RWPE2 (cell line): Measurements from ENCODE around the gene DEFB121.

Experiments
- ATAC-seq: fragments of 200-7000 bp; cut with Tn5 transposase; 3 replicates; pipeline ENCODE4 v1.9.1; 2021; ENCODE audit warnings: low read depth
- DNase-seq: peaks from one replicate; pipeline ENCODE4 v3.0.0-alpha.2; 2020; ENCODE audit warnings: low spot score
- H3K27ac ChIP-seq: fragments of 450-650 bp; 2 replicates; pipeline ENCODE4 v1.5.1; 2017; ENCODE audit warnings: mild to moderate bottlenecking; ENCODE audit not compliant: poor library complexity, severe bottlenecking
- H3K27me3 ChIP-seq: fragments of 250-450 bp; sonication (Bioruptor Pico); 2 replicates; pipeline ENCODE4 v1.5.1; 2021; ENCODE audit warnings: mild to moderate bottlenecking, moderate library complexity; ENCODE audit not compliant: insufficient read depth, poor library complexity, severe bottlenecking
- H3K36me3 ChIP-seq: fragments of 250-450 bp; sonication (Bioruptor Pico); 2 replicates; pipeline ENCODE4 v1.5.1; 2020; ENCODE audit warnings: low read depth, mild to moderate bottlenecking, moderate library complexity
- H3K4me1 ChIP-seq: fragments of 250-450 bp; sonication (Bioruptor Pico); 2 replicates; pipeline ENCODE4 v1.5.1; 2021; ENCODE audit warnings: mild to moderate bottlenecking, moderate library complexity; ENCODE audit not compliant: insufficient read depth, poor library complexity, severe bottlenecking
- H3K4me3 ChIP-seq: fragments of 250-450 bp; sonication (Bioruptor Pico); 2 replicates; pipeline ENCODE4 v1.5.1; 2021; ENCODE audit warnings: mild to moderate bottlenecking, moderate library complexity; ENCODE audit not compliant: severe bottlenecking
- H3K9me3 ChIP-seq: fragments of 250-450 bp; sonication (Bioruptor Pico); 2 replicates; pipeline ENCODE4 v1.5.1; 2021; ENCODE audit warnings: mild to moderate bottlenecking, moderate library complexity; ENCODE audit not compliant: severe bottlenecking
- TF ChIP-seq, protein P1 (sequence below): fragments of 450-650 bp; IDR thresholded peaks from one replicate; pipeline ENCODE4 v1.5.1; 2017; ENCODE audit warnings: mild to moderate bottlenecking, moderate library complexity; ENCODE audit not compliant: poor library complexity, severe bottlenecking

Gene DEFB121

DNA sequence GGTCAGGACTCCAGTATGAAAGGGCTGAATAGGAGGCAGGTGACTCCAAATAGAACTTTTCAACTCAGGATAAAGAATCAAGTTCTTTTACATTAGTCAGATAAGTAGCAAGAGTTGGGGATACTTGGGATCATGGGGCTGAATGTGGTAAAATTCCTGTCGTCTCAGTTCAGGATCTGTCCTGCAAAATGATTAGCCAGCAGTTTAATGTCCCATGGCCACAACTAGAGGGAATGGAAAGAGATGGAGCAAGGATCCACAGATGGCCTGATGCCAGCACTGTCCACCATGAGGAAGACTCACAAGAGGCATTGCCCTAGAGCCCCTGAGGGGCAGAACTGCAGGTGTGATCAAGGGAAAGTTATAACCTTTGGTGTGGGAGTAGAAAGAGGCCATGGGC lies 2.1 kb downstream of the DEFB121 start:
- Histone ChIP-seq H3K27me3 (no peaks in the 10 kb centered on the region), H3K4me3 (no peak overlapping the region), H3K27ac (no peak overlapping the region), H3K9me3 (no peaks in the 10 kb centered on the region), H3K4me1 (no peaks in the 10 kb centered on the region), H3K36me3 (no peaks in the 10 kb centered on the region)
- no peak for ATAC-seq
- DNase-seq = no peak
- TF ChIP-seq, protein P1, sequence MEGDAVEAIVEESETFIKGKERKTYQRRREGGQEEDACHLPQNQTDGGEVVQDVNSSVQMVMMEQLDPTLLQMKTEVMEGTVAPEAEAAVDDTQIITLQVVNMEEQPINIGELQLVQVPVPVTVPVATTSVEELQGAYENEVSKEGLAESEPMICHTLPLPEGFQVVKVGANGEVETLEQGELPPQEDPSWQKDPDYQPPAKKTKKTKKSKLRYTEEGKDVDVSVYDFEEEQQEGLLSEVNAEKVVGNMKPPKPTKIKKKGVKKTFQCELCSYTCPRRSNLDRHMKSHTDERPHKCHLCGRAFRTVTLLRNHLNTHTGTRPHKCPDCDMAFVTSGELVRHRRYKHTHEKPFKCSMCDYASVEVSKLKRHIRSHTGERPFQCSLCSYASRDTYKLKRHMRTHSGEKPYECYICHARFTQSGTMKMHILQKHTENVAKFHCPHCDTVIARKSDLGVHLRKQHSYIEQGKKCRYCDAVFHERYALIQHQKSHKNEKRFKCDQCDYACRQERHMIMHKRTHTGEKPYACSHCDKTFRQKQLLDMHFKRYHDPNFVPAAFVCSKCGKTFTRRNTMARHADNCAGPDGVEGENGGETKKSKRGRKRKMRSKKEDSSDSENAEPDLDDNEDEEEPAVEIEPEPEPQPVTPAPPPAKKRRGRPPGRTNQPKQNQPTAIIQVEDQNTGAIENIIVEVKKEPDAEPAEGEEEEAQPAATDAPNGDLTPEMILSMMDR = no peak

DNA sequence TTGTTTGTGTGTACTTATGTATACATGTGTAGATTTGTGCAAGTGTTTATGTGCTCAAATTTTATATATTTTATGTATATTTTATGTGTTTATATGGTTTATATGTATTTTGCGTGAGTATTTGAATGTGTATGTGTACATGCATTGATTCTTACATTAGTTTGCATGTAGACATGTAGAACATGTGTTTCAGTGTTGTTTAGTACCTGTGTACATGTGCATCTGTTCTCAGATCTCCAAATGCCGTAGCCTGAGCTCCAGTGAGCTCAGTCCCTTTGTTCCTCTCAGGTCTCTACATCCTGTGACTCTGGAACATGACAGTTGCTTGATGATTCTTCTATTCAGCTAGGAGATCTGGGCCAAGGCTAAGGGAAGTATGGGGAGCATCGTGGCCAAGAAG lies 11.1 kb downstream of the DEFB121 start:
- TF ChIP-seq, protein P1 = no peak
- Histone ChIP-seq H3K27me3 (peaks cover 13% of the 10 kb centered on the region), H3K36me3 (no peaks in the 10 kb centered on the region), H3K9me3 (no peaks in the 10 kb centered on the region), H3K4me3 (no peak overlapping the region), H3K27ac (no peak overlapping the region), H3K4me1 (no peaks in the 10 kb centered on the region)
- DNase-seq = no peak
- ATAC-seq = no peak

DNA sequence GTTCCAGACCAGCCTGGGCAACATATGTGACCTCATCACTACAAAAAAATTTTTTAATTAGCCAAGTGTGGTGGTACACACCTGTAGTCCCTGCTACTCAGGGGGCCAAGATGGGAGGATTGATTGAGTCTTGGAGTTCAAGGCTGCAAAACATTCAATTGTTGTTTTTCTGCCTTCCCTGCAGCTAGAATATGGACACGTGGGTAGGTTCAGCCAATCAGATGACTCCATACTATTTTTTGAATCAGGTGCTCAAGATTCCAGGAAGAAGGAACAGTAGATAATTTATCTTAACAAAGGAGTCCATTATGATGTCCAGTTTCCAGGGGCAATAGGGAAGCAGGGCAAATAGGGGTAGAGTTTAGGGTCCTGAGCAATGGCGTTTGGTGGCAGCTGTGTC lies 13.2 kb downstream of the DEFB121 start:
- Histone ChIP-seq H3K36me3 (no peaks in the 10 kb centered on the region), H3K4me1 (no peaks in the 10 kb centered on the region), H3K27me3 (peaks cover 13% of the 10 kb centered on the region), H3K27ac (no peak overlapping the region), H3K9me3 (no peaks in the 10 kb centered on the region), H3K4me3 (no peak overlapping the region)
- TF ChIP-seq, protein P1 = no peak
- DNase-seq (no peak), ATAC-seq (no peak)

DNA sequence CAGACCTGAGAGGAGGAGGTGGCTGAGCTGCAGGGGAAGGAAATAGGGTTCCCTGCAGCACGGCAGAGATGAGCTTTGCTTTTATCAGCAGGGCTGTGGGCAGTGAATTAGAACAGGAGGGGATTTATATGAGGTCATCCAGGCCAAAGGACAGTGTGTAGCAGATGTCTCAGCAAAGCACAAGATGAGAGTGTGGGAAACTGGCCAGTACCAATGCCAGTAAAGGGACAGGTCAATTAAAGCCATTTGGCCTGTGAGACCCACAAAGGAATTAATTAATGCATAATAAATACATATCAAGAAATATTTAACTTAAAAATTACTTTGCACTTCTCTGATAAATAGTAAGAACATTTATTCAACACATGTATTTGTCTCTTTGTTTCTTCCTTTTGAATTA lies 15.5 kb downstream of the DEFB121 start, which contains the start of gene DEFB119:
Gene DEFB119 (minus strand): TSS at position 101 of the 400 bp plus-strand sequence. CDS start 107 bp downstream, outside the sequence.
- no peak for DNase-seq
- ATAC-seq = no peak

DNA sequence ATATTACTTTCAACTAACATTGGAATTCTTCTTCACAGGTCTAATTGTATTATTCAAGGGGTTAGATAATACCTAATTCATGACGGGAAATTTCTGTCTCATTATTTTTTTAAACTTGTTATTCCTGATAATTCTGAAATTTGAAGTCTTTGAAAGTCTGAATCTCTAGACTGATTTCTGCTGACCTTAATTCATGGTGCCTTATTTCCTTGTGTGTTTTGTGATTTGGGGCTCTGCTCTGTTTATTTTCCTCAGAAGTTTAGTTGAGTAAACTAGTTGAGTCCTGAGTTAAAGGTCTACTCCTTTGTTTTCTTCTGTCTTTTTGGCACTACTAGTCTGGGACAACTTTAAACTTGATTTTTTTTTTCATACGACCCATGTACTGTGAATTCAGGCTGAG lies 31.7 kb downstream of the DEFB121 start:
- TF ChIP-seq, protein P1 = no peak
- H3K36me3 ChIP-seq = no peaks in the 10 kb centered on the region
- no peaks in the 10 kb centered on the region for H3K4me1 ChIP-seq
- H3K27me3 ChIP-seq = peaks cover 16% of the 10 kb centered on the region
- DNase-seq (no peak), ATAC-seq (no peak)
- no peak overlapping the region for H3K27ac ChIP-seq
- no peak overlapping the region for H3K4me3 ChIP-seq
- no peaks in the 10 kb centered on the region for H3K9me3 ChIP-seq

More for the DNA sequence above, 15.5 kb downstream of the DEFB121 start, which contains the start of gene DEFB119:
- TF ChIP-seq, protein P1 = no peak
- Histone ChIP-seq H3K27ac (no peak within 1 kb of the TSS), H3K4me1 (no peaks in the 10 kb centered on the region), H3K27me3 (peaks cover 13% of the 10 kb centered on the region), H3K4me3 (no peak within 1 kb of the TSS), H3K9me3 (no peaks in the 10 kb centered on the region), H3K36me3 (no peaks in the 10 kb centered on the region)
